AG10803 (cell line): ENCODE measurements around the gene BMAL1.
A peak's percentile ranks its signal among the peaks of the same experiment; 100 is the strongest.

Experiments used
- DNase-seq: peaks from one replicate; pipeline ENCODE4 v3.0.0; 2010; ENCODE audit warnings: low read depth
- H3K4me3 ChIP-seq: 2 replicates; pipeline ENCODE4 v1.5.1; 2011; ENCODE audit warnings: mild to moderate bottlenecking, low read length, control low read depth
- CTCF ChIP-seq: conservative IDR thresholded peaks from 2 replicates; pipeline ENCODE4 v1.5.1; 2011; ENCODE audit warnings: mild to moderate bottlenecking, low read length, control low read depth, inconsistent platforms

BMAL1 gene

GRCh38 chr11:13260963-13261588, 16.5 kb upstream of the BMAL1 start:
- DNase-seq: peak; percentile 50
- TF ChIP-seq CTCF: no peak
- H3K4me3 ChIP-seq: peak overlapping the region; percentile 2; the same call in 1 of the 2 replicates

GRCh38 chr11:13261591-13262061, 16.0 kb upstream of the BMAL1 start:
- TF ChIP-seq CTCF: no peak
- peak; percentile 93 for DNase-seq
- H3K4me3 ChIP-seq: no peak overlapping the region; the same call in 1 of the 2 replicates

- no peak for TF ChIP-seq CTCF
- peak; percentile 54 for DNase-seq
- no peak overlapping the region for H3K4me3 ChIP-seq
Measured at GRCh38 chr11:13262096-13262495, 15.5 kb upstream of the BMAL1 start.

- DNase-seq: no peak
- TF ChIP-seq CTCF: no peak
- H3K4me3 ChIP-seq: no peak overlapping the region
Measured at GRCh38 chr11:13268791-13269190, 8.8 kb upstream of the BMAL1 start.

- H3K4me3 ChIP-seq: no peak overlapping the region
- no peak for DNase-seq
- TF ChIP-seq CTCF: no peak
Measured at GRCh38 chr11:13269775-13270174, 7.8 kb upstream of the BMAL1 start.

- no peak for DNase-seq
- no peak for TF ChIP-seq CTCF
- H3K4me3 ChIP-seq: no peak overlapping the region
Measured at GRCh38 chr11:13271060-13271693, 6.4 kb upstream of the BMAL1 start.

GRCh38 chr11:13276454-13276831, 1.1 kb upstream of the BMAL1 start:
- no peak for TF ChIP-seq CTCF
- peak overlapping the region; percentile 76 for H3K4me3 ChIP-seq
- DNase-seq: no peak
